Gastrocnemius medialis (tissue), 4 donors: Measurements from ENCODE around the gene SMYD3. TPM values are rescaled to one million over a fixed set of nuclear protein-coding genes. Genes with fewer than 3 reads are reported as not detected.

Experiments used
- ATAC-seq, 2 donors: fragments of 150-250 bp; one replicate each; pipeline ENCODE4 v1.9.1; 2016
- DNase-seq, 2 donors: peaks; one replicate each; pipeline ENCODE4 v3.0.0-alpha.2; 2019
- H3K27ac ChIP-seq, 4 donors: fragments of 200-600 bp; sonication (generic); 1 replicate in 1 of 4; 2 replicates in 3 of 4; pipeline ENCODE4 v1.5.1; 2016 to 2018; ENCODE audit warnings: mild to moderate bottlenecking in 2 of 4, moderate library complexity in 1 of 4
- H3K27me3 ChIP-seq, 3 donors: fragments of 200-600 bp; sonication (generic) in 2 of 3; 1 replicate in 1 of 3; 2 replicates in 2 of 3; pipeline versions ENCODE4 v1.5.1 to v1.6.0; 2016 to 2019; ENCODE audit warnings: mild to moderate bottlenecking in 1 of 3, moderate library complexity in 1 of 3
- H3K36me3 ChIP-seq, 2 donors: fragments of 200-600 bp; sonication (generic) in 1 of 2; one replicate each; pipeline ENCODE4 v1.5.1; 2017 to 2018
- H3K4me1 ChIP-seq, 2 donors: fragments of 200-600 bp; sonication (generic) in 1 of 2; one replicate each; pipeline ENCODE4 v1.5.1; 2016 to 2017; ENCODE audit warnings: mild to moderate bottlenecking in 2 of 2
- H3K4me3 ChIP-seq, 4 donors: fragments of 200-600 bp; sonication (generic) in 3 of 4; 1 replicate in 1 of 4; 2 replicates in 3 of 4; pipeline ENCODE4 v1.5.1; 2016 to 2019; ENCODE audit warnings: mild to moderate bottlenecking in 2 of 4
- H3K9me3 ChIP-seq, 3 donors: fragments of 200-600 bp; sonication (generic) in 2 of 3; 1 replicate in 1 of 3; 2 replicates in 2 of 3; pipeline ENCODE4 v1.5.1; 2016 to 2019
- POLR2A ChIP-seq, 2 donors: fragments of 450-650 bp; IDR thresholded peaks; one replicate each; pipeline ENCODE4 v1.6.1; 2017; ENCODE audit warnings: antibody characterized with exemption in 2 of 2, mild to moderate bottlenecking in 2 of 2, moderate library complexity in 2 of 2
- in situ Hi-C, 4 donors: fragments of 200-750 bp; cut with MboI; loops; one replicate each; pipeline versions ENCODE4 v1.15.0 to v1.8.0; 2017; ENCODE audit warnings: low sequenced_read_pairs in 4 of 4
- intact Hi-C: fragments of 100-400 bp; cut with DNase I; formaldehyde crosslinking; loops from one replicate; pipeline ENCODE4 v1.15.1; 2023; ENCODE audit warnings: low total_unique reads
- total RNA-seq, 4 donors: library from RNA; depleted of rRNA; stranded (reverse); fragments of >200 nt; gene quantifications; one replicate each; pipeline versions ENCODE4 v1.1.0 to v1.2.3, GENCODE V29; 2016
- TF ChIP-seq, protein P1 (sequence below), 5 experiments: fragments of 450-650 bp in 3 of 5; fragments of 200-600 bp in 2 of 5; sonication (generic) in 2 of 5; IDR thresholded peaks in 4 of 5; conservative IDR thresholded peaks in 1 of 5; 1 replicate in 4 of 5; 2 replicates in 1 of 5; pipeline ENCODE4 v1.5.1; 2016 to 2019; ENCODE audit warnings: antibody characterized with exemption in 5 of 5, mild to moderate bottlenecking in 3 of 5, moderate library complexity in 3 of 5

Gene SMYD3
- total RNA-seq, 4 donors from 2014 or later, result 4.4 to 10.3 (median 6.3) TPM

DNA sequence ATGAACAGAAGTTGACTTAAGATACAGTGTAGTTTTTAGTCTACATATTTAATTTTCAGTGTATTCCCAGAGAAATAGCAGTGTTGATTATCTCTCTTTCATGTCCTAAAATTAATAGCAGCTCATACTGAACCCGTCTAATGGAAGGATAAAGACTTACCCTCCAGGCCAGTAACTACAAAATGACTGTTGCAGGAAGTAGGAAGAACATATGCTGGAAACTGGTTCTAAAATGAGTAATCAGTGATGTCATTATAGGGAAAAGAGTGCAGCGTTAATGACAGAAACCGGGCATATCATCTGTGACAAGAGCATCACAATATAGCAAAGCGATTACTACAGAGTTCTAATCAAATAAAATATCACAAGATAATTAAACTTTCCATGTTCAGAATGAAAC is 385.5 kb downstream of the SMYD3 start:
- ATAC-seq (no peak), DNase-seq (no peak)
- H3K27ac ChIP-seq, result no peak overlapping the region
- H3K36me3 ChIP-seq, result no peaks in the 10 kb centered on the region
- no peaks in the 10 kb centered on the region for H3K27me3 ChIP-seq
- intact Hi-C loops, result no loop called here
- no peak overlapping the region for H3K4me3 ChIP-seq
- TF ChIP-seq POLR2A (IDR thresholded peaks at IDR 0.05), result no peak
- TF ChIP-seq, protein P1, sequence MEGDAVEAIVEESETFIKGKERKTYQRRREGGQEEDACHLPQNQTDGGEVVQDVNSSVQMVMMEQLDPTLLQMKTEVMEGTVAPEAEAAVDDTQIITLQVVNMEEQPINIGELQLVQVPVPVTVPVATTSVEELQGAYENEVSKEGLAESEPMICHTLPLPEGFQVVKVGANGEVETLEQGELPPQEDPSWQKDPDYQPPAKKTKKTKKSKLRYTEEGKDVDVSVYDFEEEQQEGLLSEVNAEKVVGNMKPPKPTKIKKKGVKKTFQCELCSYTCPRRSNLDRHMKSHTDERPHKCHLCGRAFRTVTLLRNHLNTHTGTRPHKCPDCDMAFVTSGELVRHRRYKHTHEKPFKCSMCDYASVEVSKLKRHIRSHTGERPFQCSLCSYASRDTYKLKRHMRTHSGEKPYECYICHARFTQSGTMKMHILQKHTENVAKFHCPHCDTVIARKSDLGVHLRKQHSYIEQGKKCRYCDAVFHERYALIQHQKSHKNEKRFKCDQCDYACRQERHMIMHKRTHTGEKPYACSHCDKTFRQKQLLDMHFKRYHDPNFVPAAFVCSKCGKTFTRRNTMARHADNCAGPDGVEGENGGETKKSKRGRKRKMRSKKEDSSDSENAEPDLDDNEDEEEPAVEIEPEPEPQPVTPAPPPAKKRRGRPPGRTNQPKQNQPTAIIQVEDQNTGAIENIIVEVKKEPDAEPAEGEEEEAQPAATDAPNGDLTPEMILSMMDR (IDR thresholded peaks at IDR 0.05 in 4 of 5, conservative IDR thresholded peaks at IDR 0.05 in 1 of 5), result no peak
- no peaks in the 10 kb centered on the region for H3K9me3 ChIP-seq
- in situ Hi-C loops, result no loop called here
- no peaks in the 10 kb centered on the region for H3K4me1 ChIP-seq

DNA sequence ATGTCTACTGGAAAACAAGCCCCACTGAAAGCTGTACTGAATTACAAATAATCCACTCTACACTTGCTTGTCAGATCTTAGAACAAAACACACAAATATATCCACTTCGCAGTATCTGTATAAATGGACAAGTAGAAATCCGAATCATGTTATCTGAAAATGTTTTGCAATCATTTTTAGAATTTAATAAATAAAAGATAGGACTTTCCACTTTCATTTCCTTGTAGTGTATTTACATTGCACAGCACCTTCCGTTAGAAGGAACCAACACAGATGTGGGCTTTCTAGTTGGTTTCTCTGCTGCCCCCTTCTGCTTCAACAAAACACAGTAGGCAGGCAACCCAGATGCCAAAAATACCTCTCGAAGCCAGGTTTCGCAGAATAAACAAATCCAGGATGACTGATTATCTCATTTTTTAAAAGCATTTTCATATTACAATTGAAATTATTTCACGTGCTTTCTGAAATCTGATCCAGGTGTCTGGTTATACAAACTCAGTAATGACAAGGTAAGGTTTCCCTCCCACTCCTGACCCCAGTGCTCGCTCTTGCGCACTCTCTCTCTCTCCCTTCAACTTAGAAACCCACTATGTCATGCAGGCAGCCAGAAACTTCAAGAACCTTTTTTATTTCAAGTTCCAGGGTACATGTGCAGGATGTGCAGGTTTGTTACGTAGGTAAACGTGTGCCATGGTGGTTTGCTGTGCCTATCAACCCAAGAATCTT is 389.9 kb downstream of the SMYD3 start:
- intact Hi-C loops, result no loop called here

DNA sequence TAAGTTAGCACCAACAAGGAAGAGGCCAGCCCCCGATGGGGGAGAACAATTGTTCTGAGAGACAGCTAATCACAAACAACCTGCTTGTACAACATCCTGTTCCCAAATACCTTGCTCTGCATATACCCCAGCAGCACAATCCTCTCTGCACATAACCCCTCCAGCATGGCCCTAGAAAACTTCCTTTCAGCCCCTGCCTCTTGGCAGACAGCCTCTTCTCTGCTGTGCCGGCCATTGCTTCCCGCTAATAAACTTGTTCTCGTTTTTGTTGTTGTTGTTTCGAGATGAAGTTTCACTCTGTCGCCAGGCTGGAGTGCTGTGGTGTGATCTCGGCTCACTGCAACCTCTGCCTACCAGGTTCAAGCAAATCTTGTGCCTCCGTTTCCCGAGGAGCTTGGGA is 392.7 kb downstream of the SMYD3 start:
- no peaks in the 10 kb centered on the region for H3K27me3 ChIP-seq
- TF ChIP-seq, protein P1 (IDR thresholded peaks at IDR 0.05 in 4 of 5, conservative IDR thresholded peaks at IDR 0.05 in 1 of 5), result no peak
- no peaks in the 10 kb centered on the region for H3K9me3 ChIP-seq
- intact Hi-C loops (no loop called here), in situ Hi-C loops (no loop called here)
- ATAC-seq (no peak), DNase-seq (no peak)
- no peak overlapping the region for H3K27ac ChIP-seq
- H3K4me3 ChIP-seq, result no peak overlapping the region
- H3K4me1 ChIP-seq, result no peaks in the 10 kb centered on the region
- H3K36me3 ChIP-seq, result no peaks in the 10 kb centered on the region

More for the DNA sequence above, 389.9 kb downstream of the SMYD3 start:
- Histone ChIP-seq H3K9me3 (no peaks in the 10 kb centered on the region), H3K4me3 (no peak overlapping the region), H3K4me1 (no peaks in the 10 kb centered on the region), H3K36me3 (no peaks in the 10 kb centered on the region), H3K27ac (no peak overlapping the region), H3K27me3 (no peaks in the 10 kb centered on the region)
- DNase-seq (no peak), ATAC-seq (no peak)
- no peak for TF ChIP-seq POLR2A (IDR thresholded peaks at IDR 0.05)
- TF ChIP-seq, protein P1 (IDR thresholded peaks at IDR 0.05 in 4 of 5, conservative IDR thresholded peaks at IDR 0.05 in 1 of 5), result peak in 1 of 5 experiments; percentile 26
- in situ Hi-C loops, result no loop called here

DNA sequence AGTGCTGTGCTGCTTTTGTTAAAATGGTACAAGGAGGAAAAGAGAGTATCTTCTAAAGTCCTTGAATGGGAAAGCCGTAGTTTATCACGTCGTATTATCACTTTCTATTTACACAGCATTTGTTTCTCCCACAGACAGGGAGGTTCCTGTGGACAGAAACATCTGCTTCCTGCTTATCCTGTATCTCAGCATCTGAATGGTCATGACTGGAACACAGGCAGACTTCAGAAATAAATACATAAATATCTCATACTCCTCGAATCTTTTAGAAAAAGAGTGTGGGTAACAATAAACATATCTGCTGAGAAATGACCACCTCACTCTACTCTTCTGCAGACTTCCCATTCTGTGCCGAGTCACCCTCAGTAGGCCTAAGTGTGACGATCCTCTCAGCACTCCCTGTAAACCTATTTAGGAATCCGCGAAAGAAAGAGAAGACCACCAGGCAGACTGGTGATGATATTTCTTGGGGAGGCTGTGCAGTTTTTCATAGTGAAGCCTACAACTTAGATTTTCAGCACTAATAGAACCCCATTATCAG is 393.5 kb downstream of the SMYD3 start:
- no peaks in the 10 kb centered on the region for H3K36me3 ChIP-seq
- in situ Hi-C loops (no loop called here), intact Hi-C loops (no loop called here)
- no peak overlapping the region for H3K4me3 ChIP-seq
- H3K27ac ChIP-seq, result no peak overlapping the region
- TF ChIP-seq POLR2A (IDR thresholded peaks at IDR 0.05), result no peak
- TF ChIP-seq, protein P1 (IDR thresholded peaks at IDR 0.05 in 4 of 5, conservative IDR thresholded peaks at IDR 0.05 in 1 of 5), result no peak
- H3K4me1 ChIP-seq, result no peaks in the 10 kb centered on the region
- DNase-seq, result no peak
- no peaks in the 10 kb centered on the region for H3K9me3 ChIP-seq
- ATAC-seq, result no peak
- H3K27me3 ChIP-seq, result no peaks in the 10 kb centered on the region
